WTC11 (cell line): ENCODE results near the gene SNX13. TPM values are rescaled to one million over a fixed set of nuclear protein-coding genes. Genes with fewer than 3 reads are reported as not detected.

ENCODE experiments used
- ATAC-seq: fragments of 200-7000 bp; cut with Tn5 transposase; 2 replicates; pipeline ENCODE4 v1.10.0; 2021; ENCODE audit warnings: mild to moderate bottlenecking, moderate library complexity
- CTCF ChIA-PET: fragments of 300-600 bp; sonication (Branson Sonifier 250); formaldehyde crosslinking; loops from one replicate; lab custom pipeline; 2021; ENCODE audit warnings: antibody characterized with exemption; lab: Charles Lee
- POLR2A ChIA-PET: fragments of 350-600 bp; sonication (Branson Sonifier 250); formaldehyde crosslinking; loops from one replicate; lab custom pipeline; 2021; ENCODE audit warnings: antibody characterized with exemption; lab: Charles Lee
- DNase-seq: peaks from one replicate; pipeline ENCODE4 v3.0.0; 2021; ENCODE audit warnings: low spot score
- H3K27ac Mint-ChIP-seq: 2 replicates; pipeline ENCODE4 v1.8.0; 2021; ENCODE audit warnings: mixed read lengths
- H3K27me3 Mint-ChIP-seq: 2 replicates; pipeline ENCODE4 v1.8.0; 2021; ENCODE audit warnings: low read depth, mild to moderate bottlenecking, moderate library complexity, mixed read lengths
- H3K36me3 Mint-ChIP-seq: 2 replicates; pipeline ENCODE4 v1.8.0; 2021; ENCODE audit warnings: mixed read lengths
- H3K4me1 Mint-ChIP-seq: 2 replicates; pipeline ENCODE4 v1.8.0; 2022; ENCODE audit warnings: mixed read lengths
- H3K4me3 Mint-ChIP-seq: 2 replicates; pipeline ENCODE4 v1.8.0; 2021; ENCODE audit warnings: mild to moderate bottlenecking, moderate library complexity, mixed read lengths
- H3K9me3 Mint-ChIP-seq: 2 replicates; pipeline ENCODE4 v1.8.0; 2021; ENCODE audit warnings: mixed read lengths
- ATF1 ChIP-seq: sonication (generic); formaldehyde crosslinking; IDR thresholded peaks from 2 replicates; pipeline ENCODE4 v1.8.1; 2023; ENCODE audit warnings: mild to moderate bottlenecking, moderate library complexity, missing genetic modification reagents
- CREM ChIP-seq: sonication (generic); formaldehyde crosslinking; IDR thresholded peaks from 2 replicates; pipeline ENCODE4 v1.8.1; 2022; ENCODE audit warnings: mild to moderate bottlenecking, missing genetic modification reagents, moderate library complexity
- E2F1 ChIP-seq: sonication (generic); formaldehyde crosslinking; IDR thresholded peaks from 2 replicates; pipeline ENCODE4 v1.8.0; 2022; ENCODE audit warnings: mild to moderate bottlenecking, missing genetic modification reagents
- ERG ChIP-seq: fragments of 250-450 bp; sonication (Bioruptor Pico); IDR thresholded peaks from 2 replicates; pipeline ENCODE4 v1.8.0; 2021; ENCODE audit warnings: mild to moderate bottlenecking
- GRHL2 ChIP-seq: fragments of 250-450 bp; sonication (Bioruptor Pico); IDR thresholded peaks from 2 replicates; pipeline ENCODE4 v1.8.0; 2022; ENCODE audit warnings: mild to moderate bottlenecking, moderate library complexity; ENCODE audit not compliant: insufficient replicate concordance, severe bottlenecking
- IRF1 ChIP-seq: sonication (generic); formaldehyde crosslinking; IDR thresholded peaks from 2 replicates; pipeline ENCODE4 v1.8.0; 2023; ENCODE audit warnings: missing genetic modification reagents
- IRF2 ChIP-seq: sonication (generic); formaldehyde crosslinking; IDR thresholded peaks from 2 replicates; pipeline ENCODE4 v1.8.0; 2022; ENCODE audit warnings: low read depth, missing genetic modification reagents, borderline replicate concordance
- KAT7 ChIP-seq: sonication (generic); formaldehyde crosslinking; IDR thresholded peaks from 2 replicates; pipeline ENCODE4 v1.8.1; 2023; ENCODE audit warnings: missing genetic modification reagents, mild to moderate bottlenecking, borderline replicate concordance
- NFATC4 ChIP-seq: fragments of 250-450 bp; sonication (Bioruptor Pico); IDR thresholded peaks from 2 replicates; pipeline ENCODE4 v1.9.0; 2021; ENCODE audit warnings: mild to moderate bottlenecking
- OVOL2 ChIP-seq: fragments of 250-450 bp; sonication (Bioruptor Pico); IDR thresholded peaks from 2 replicates; pipeline ENCODE4 v1.9.0; 2021; ENCODE audit warnings: mild to moderate bottlenecking, borderline replicate concordance
- PRDM15 ChIP-seq: sonication (generic); formaldehyde crosslinking; IDR thresholded peaks from 2 replicates; pipeline ENCODE4 v1.8.0; 2022; ENCODE audit warnings: missing genetic modification reagents
- SOX15 ChIP-seq: fragments of 250-450 bp; sonication (Bioruptor Pico); IDR thresholded peaks from 2 replicates; pipeline ENCODE4 v1.9.0; 2021; ENCODE audit warnings: mild to moderate bottlenecking
- ZNF219 ChIP-seq: sonication (generic); formaldehyde crosslinking; IDR thresholded peaks from 2 replicates; pipeline ENCODE4 v1.8.0; 2023; ENCODE audit warnings: missing genetic modification reagents, mild to moderate bottlenecking, borderline replicate concordance
- ZNF263 ChIP-seq: sonication (generic); formaldehyde crosslinking; IDR thresholded peaks from 2 replicates; pipeline ENCODE4 v1.8.1; 2022; ENCODE audit warnings: low read depth, mild to moderate bottlenecking, moderate library complexity, missing genetic modification reagents
- total RNA-seq: library from RNA; stranded (reverse); gene quantifications from 3 replicates; pipeline ENCODE4 v1.2.3, GENCODE V29; 2021
- TF ChIP-seq, protein P1 (sequence below): sonication (generic); formaldehyde crosslinking; IDR thresholded peaks from 2 replicates; pipeline ENCODE4 v1.8.1; 2022; ENCODE audit warnings: low read depth, mild to moderate bottlenecking, moderate library complexity, missing genetic modification reagents, borderline replicate concordance
- TF ChIP-seq, protein P2 (sequence below): fragments of 250-450 bp; sonication (Bioruptor Pico); conservative IDR thresholded peaks from 2 replicates; pipeline ENCODE4 v1.9.0; 2021; ENCODE audit warnings: mild to moderate bottlenecking
- TF ChIP-seq, protein P3 (sequence below): fragments of 250-450 bp; sonication (Bioruptor Pico); IDR thresholded peaks from 2 replicates; pipeline ENCODE4 v1.9.0; 2021; ENCODE audit warnings: mild to moderate bottlenecking, borderline replicate concordance

The SNX13 gene
- total RNA-seq, 1 experiment from 2014 or later: 27.5 TPM

GRCh38 chr7:17870406-17870805 is 69.9 kb downstream of the SNX13 start:
- Mint-ChIP-seq H3K36me3 (peaks cover 28% of the 10 kb centered on the region), H3K27me3 (no peaks in the 10 kb centered on the region)
- ATAC-seq: no peak

DNA sequence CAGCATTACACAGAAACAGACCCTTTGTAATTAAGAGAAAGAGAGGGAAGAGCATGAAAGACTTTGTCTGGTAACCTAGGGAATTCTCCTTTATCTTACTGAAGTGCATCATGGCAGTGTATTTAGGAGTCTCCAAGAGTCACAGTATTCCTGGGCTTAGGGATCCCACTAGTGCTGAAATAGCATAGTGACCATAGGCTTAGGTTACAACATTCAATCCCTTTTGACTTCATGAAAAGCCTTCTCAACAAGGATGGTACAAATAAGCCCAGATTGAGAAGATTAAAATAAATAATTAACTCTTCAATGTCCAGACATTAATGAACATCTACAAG is 76.5 kb downstream of the SNX13 start:
- ATAC-seq: peak; percentile 66
- DNase-seq: no peak
- Mint-ChIP-seq H3K27me3 (no peaks in the 10 kb centered on the region), H3K9me3 (no peaks in the 10 kb centered on the region), H3K36me3 (peaks cover 22% of the 10 kb centered on the region), H3K4me3 (no peak overlapping the region), H3K4me1 (peaks cover 16% of the 10 kb centered on the region), H3K27ac (peak overlapping the region; percentile 43)
- TF ChIP-seq ZNF219 (CRISPR knock-in tag): no peak
- TF ChIP-seq CREM: no peak
- no peak for TF ChIP-seq IRF1 (CRISPR knock-in tag)
- TF ChIP-seq ZNF263 (CRISPR knock-in tag): no peak
- no peak for TF ChIP-seq IRF2
- no peak for TF ChIP-seq GRHL2 (CRISPR knock-in tag)
- TF ChIP-seq, protein P1, sequence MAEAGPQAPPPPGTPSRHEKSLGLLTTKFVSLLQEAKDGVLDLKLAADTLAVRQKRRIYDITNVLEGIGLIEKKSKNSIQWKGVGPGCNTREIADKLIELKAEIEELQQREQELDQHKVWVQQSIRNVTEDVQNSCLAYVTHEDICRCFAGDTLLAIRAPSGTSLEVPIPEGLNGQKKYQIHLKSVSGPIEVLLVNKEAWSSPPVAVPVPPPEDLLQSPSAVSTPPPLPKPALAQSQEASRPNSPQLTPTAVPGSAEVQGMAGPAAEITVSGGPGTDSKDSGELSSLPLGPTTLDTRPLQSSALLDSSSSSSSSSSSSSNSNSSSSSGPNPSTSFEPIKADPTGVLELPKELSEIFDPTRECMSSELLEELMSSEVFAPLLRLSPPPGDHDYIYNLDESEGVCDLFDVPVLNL (CRISPR knock-in tag): no peak
- no peak for TF ChIP-seq KAT7 (CRISPR knock-in tag)
- TF ChIP-seq, protein P2, sequence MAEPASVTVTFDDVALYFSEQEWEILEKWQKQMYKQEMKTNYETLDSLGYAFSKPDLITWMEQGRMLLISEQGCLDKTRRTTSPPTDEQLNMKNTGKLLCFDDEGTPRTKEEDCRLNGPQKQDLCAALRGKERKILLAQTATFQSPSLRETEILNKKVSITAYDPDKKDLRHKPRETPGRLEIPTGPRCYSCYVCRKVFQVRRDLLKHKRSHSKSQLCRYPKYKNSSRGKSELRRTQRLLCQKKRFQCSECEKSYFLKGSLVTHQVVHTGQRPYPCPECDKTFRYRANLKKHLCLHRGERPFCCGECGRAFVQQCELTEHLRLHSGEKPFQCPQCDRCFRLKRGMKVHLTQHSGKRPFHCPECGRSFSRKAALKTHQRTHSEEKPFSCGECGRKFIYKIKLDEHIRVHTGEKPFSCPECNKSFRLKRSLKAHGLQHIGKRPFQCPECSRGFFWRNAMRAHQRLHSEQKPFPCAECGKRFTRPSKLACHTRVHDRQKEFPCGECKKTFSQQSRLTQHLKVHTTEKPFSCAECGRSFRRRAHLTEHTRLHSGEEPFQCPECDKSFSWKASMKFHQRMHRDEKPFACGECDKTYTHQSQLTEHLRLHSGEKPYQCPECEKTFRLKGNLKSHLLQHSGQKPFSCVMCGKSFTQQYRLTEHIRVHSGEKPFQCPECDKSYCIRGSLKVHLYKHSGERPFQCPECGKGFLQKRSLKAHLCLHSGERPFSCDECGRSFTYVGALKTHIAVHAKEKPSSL (CRISPR knock-in tag): no peak
- TF ChIP-seq, protein P3, sequence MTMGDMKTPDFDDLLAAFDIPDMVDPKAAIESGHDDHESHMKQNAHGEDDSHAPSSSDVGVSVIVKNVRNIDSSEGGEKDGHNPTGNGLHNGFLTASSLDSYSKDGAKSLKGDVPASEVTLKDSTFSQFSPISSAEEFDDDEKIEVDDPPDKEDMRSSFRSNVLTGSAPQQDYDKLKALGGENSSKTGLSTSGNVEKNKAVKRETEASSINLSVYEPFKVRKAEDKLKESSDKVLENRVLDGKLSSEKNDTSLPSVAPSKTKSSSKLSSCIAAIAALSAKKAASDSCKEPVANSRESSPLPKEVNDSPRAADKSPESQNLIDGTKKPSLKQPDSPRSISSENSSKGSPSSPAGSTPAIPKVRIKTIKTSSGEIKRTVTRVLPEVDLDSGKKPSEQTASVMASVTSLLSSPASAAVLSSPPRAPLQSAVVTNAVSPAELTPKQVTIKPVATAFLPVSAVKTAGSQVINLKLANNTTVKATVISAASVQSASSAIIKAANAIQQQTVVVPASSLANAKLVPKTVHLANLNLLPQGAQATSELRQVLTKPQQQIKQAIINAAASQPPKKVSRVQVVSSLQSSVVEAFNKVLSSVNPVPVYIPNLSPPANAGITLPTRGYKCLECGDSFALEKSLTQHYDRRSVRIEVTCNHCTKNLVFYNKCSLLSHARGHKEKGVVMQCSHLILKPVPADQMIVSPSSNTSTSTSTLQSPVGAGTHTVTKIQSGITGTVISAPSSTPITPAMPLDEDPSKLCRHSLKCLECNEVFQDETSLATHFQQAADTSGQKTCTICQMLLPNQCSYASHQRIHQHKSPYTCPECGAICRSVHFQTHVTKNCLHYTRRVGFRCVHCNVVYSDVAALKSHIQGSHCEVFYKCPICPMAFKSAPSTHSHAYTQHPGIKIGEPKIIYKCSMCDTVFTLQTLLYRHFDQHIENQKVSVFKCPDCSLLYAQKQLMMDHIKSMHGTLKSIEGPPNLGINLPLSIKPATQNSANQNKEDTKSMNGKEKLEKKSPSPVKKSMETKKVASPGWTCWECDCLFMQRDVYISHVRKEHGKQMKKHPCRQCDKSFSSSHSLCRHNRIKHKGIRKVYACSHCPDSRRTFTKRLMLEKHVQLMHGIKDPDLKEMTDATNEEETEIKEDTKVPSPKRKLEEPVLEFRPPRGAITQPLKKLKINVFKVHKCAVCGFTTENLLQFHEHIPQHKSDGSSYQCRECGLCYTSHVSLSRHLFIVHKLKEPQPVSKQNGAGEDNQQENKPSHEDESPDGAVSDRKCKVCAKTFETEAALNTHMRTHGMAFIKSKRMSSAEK (CRISPR knock-in tag): no peak
- no peak for TF ChIP-seq E2F1 (CRISPR knock-in tag)
- TF ChIP-seq OVOL2: no peak
- no peak for TF ChIP-seq PRDM15 (CRISPR knock-in tag)
- no peak for TF ChIP-seq ERG
- no peak for TF ChIP-seq SOX15 (CRISPR knock-in tag)
- CTCF ChIA-PET: interaction anchor here (1.1 to 2.9 kb wide), 2 partner anchors 93 to 157 kb away, joined by 4 to 13 read pairs; no protein-coding TSS in a partner anchor
- POLR2A ChIA-PET: interaction anchor here (0.6 kb wide), 1 partner anchor 74 kb away, joined by 9 read pairs; no protein-coding TSS in a partner anchor

More at GRCh38 chr7:17870406-17870805, 69.9 kb downstream of the SNX13 start:
- no peak overlapping the region; the same call in 1 of the 2 replicates for H3K27ac Mint-ChIP-seq
- H3K4me3 Mint-ChIP-seq: no peak overlapping the region
- H3K4me1 Mint-ChIP-seq: peaks cover 11% of the 10 kb centered on the region
- H3K9me3 Mint-ChIP-seq: no peaks in the 10 kb centered on the region
- CTCF ChIA-PET: no interaction called here
- POLR2A ChIA-PET: no interaction called here
- TF ChIP-seq, protein P1 (CRISPR knock-in tag): no peak
- TF ChIP-seq KAT7 (CRISPR knock-in tag): no peak
- TF ChIP-seq ATF1 (CRISPR knock-in tag): no peak
- no peak for TF ChIP-seq NFATC4
- TF ChIP-seq, all 79 proteins: peak for 0
- no peak for DNase-seq
